ENCODE measurements around the gene TMED8.

Gene TMED8

DNA sequence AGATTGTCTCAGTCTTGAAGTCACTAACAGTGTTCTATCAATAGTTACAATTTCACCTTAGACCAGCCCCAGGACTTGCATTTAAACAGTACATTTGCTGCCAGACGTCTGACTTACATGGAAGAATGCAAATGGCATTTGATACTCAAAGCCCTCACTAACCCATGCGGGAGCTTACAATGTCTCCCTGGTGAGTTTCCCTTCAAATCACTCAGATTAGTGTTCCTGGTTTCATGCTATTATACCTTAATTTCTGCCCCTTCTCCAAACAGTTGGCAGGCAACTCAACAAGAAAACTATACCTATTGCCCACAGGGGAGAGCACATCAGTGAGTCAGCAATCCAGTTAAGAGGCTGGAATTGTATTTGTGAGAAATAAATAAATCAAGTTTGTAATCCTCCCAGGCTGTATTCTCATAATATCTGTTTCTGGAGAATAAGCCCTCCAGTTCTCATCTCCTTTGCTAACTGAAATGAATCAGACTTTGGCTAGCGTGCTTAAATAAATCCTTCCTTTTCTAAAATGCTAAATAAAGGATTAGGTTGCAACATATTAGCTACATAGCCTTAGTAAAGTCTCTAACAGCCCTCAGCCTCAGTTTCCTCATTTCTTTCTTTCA lies 32.4 kb downstream of the TMED8 start:
- DNase-seq (ENCODE audit: low read depth) = no peak
- H3K4me3 ChIP-seq (ENCODE audit: control insufficient read depth, low read depth, low read length) = no peak overlapping the region
- TF ChIP-seq, protein P1, sequence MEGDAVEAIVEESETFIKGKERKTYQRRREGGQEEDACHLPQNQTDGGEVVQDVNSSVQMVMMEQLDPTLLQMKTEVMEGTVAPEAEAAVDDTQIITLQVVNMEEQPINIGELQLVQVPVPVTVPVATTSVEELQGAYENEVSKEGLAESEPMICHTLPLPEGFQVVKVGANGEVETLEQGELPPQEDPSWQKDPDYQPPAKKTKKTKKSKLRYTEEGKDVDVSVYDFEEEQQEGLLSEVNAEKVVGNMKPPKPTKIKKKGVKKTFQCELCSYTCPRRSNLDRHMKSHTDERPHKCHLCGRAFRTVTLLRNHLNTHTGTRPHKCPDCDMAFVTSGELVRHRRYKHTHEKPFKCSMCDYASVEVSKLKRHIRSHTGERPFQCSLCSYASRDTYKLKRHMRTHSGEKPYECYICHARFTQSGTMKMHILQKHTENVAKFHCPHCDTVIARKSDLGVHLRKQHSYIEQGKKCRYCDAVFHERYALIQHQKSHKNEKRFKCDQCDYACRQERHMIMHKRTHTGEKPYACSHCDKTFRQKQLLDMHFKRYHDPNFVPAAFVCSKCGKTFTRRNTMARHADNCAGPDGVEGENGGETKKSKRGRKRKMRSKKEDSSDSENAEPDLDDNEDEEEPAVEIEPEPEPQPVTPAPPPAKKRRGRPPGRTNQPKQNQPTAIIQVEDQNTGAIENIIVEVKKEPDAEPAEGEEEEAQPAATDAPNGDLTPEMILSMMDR (conservative IDR thresholded peaks at IDR 0.05; ENCODE audit: control insufficient read depth, insufficient read depth, low read depth, low read length) = no peak

DNA sequence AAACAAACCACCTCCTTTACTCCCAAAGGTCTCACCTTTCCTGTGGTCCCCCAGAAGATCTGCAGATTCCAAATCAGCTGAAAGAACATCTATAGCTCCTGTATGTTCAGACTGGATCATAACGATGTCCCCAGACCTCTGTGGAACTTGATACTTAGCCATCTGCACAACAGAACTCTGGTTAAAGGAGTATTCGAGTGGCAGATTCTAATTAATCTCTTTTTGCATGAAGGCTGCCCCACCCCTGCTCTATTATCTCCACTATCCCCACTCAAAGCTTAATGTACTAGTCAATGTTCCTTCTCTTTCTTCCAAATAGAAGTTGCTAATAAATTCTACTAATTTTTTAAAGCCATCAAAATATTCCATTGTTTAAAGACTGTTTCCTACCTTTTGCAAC lies 33.2 kb downstream of the TMED8 start:
- no peak for DNase-seq (ENCODE audit: low read depth)
- TF ChIP-seq, protein P1 (conservative IDR thresholded peaks at IDR 0.05; ENCODE audit: control insufficient read depth, insufficient read depth, low read depth, low read length) = no peak
- H3K4me3 ChIP-seq (ENCODE audit: control insufficient read depth, low read depth, low read length) = no peak overlapping the region

DNA sequence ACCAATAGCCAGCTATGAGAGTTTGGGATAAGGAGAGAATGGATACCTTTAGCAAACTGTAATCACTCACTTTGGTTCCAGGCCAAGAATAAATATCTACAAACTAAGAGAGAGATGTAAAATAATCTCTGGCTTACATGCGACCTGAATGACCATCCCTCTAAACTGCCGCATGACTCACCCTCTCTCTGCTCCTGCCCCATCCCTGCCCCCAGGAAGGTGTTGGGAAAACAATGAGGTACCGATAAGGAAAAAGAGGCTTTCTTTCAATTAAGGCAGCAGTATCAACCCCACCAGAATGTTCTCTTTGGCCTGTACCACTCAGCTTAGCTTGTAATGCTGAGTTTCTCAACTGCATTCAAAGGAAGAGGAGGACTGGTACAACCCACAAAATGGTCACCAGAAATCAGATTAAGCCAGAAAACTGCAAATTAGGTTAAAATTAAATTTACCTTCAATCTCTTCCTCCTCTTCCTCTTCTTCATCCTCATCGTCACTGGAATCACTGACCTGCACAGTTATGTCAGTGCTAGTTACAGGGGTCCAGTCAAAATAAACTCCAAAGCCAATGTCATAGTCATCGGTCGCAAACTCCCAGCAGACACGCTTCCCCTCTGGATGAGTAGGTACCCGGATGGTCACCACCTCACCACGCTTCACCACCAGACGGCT lies 34.0 kb downstream of the TMED8 start:
- TF ChIP-seq, protein P1 (conservative IDR thresholded peaks at IDR 0.05; ENCODE audit: control insufficient read depth, insufficient read depth, low read depth, low read length) = no peak
- no peak overlapping the region for H3K4me3 ChIP-seq (ENCODE audit: control insufficient read depth, low read depth, low read length)
- no peak for DNase-seq (ENCODE audit: low read depth)

DNA sequence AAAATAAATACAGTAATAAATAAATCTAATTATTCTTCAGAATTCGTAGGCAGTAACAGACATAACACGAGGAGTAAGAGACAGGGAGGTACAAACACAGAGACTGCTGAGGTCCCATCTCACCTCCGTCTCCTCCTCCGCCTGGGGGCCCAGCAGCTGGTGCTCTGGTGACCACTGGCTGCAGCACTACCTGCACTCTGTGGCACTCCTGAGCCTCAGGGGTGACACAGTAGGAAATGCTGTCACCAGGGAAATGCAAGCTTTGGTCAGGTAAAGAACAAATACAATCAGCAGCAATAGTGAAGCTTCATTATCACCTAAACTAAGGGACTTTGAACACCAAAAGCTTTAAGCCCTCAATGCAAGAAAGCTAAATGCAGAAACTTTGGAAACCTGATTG lies 36.5 kb downstream of the TMED8 start:
- no peak overlapping the region for H3K4me3 ChIP-seq (ENCODE audit: control insufficient read depth, low read depth, low read length)
- TF ChIP-seq, protein P1 (conservative IDR thresholded peaks at IDR 0.05; ENCODE audit: control insufficient read depth, insufficient read depth, low read depth, low read length) = no peak
- no peak for DNase-seq (ENCODE audit: low read depth)

DNA sequence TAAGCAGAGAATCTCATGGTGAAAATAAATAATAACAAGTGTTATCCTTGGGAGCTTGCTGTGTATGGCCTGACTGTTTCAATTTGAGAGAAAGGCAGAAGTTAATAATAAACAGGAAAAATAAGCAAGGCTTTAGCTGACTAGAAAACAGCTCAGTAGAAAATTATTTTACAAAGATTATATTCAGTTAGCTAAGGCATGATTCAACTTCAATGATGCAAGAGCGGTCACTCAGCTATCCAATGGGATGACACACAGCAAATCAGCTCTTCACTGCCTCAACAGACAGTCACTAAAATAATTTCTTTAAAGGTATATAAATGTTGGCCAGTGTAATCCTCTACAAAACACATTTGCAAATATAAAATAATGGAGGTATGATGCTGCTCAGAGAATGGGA lies 37.5 kb downstream of the TMED8 start:
- TF ChIP-seq, protein P1 (conservative IDR thresholded peaks at IDR 0.05; ENCODE audit: control insufficient read depth, insufficient read depth, low read depth, low read length) = peak; percentile 0
- DNase-seq (ENCODE audit: low read depth) = peak; percentile 75
- no peak overlapping the region for H3K4me3 ChIP-seq (ENCODE audit: control insufficient read depth, low read depth, low read length)

DNA sequence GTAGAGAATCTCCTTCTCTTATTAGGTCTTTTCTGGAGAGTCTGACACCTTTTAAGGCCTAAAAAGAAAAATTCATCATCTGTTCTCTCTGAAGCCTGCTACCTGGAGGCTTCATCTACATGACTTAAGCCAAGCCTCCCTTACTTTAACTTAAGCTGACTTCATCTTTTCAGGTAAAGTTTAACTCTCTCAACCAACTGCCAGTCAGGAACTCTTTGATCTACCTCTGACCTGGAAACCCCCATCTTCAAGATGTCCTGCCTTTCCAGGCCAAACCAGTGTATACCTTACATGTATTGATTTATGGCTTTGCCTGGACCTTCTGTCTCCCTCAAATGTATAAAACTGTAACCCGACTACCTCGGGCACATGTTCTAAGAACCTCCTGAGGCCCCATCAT lies 38.6 kb downstream of the TMED8 start:
- no peak for DNase-seq (ENCODE audit: low read depth)
- TF ChIP-seq, protein P1 (conservative IDR thresholded peaks at IDR 0.05; ENCODE audit: control insufficient read depth, insufficient read depth, low read depth, low read length) = no peak
- no peak overlapping the region for H3K4me3 ChIP-seq (ENCODE audit: control insufficient read depth, low read depth, low read length)

All from fibroblast of mammary gland (primary cell).